Left forelimb (tissue), 1 donor: ENCODE measurements around the gene MMADHC.

Experiments used
- DNase-seq: peaks from one replicate; pipeline ENCODE4 v3.0.0-alpha.2; 2018; ENCODE audit warnings: low spot score

The MMADHC gene

GRCh38 chr2:149587220-149587949, at the start of gene MMADHC:
MMADHC (minus strand) TSS chr2:149587775; CDS start chr2:149587097, 678 bp downstream.
- DNase-seq: peak; percentile 94

DNA sequence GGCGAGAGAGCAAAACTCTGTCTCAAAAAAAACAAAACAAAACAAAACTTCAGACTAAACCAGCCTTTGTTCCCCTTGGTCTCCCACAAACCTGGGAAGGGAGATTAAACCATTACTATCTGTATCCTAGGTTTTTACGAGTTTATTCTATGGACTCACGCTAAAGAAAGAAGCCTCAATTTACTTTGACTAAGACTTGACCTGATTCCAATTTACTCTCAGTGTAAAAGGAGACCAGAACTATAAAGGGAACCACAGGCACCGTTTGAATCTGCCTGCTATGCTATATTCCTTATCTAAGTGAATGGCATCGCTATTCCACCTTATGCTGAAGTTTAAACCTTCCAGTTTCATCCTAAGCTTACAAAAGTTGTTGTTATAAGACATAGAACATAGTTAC, 46.5 kb upstream of the MMADHC start:
- no peak for DNase-seq

DNA sequence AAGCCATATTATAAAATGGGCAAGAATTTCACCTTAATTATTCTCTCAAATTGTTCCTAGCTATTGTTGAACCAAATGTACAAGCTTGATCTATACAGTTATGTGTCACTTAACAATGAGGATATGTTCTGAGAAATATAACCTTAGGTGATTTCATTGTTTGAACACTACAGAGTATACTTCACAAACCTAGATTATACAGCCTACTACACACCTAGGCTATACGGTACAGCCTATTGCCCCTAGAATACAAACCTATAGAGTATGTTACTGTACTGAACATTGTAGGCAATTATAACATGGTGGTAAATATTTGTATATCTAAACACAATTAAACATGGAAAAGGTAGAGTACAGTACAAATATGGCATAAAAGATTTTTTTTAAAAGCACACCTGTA, 42.9 kb upstream of the MMADHC start:
- no peak for DNase-seq

DNA sequence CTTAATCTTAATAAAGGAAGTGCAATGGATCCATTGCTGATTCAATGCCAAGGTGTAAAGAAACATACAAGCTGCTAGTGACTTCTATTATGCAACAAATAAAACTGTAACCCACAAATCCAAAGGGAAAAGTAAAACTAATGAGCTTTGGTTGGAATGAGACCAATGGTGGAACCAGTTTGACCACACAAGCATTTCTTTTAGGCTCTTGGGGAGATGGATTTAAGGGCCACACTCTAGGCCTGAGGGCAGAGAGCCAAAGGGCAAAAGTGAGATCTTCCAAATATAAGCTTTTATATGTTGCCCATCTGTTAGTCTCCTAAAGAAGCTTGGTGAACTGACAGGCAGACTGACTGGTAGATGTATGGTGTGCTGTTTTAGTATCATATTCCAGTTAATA, 41.5 kb upstream of the MMADHC start:
- no peak for DNase-seq

- DNase-seq: no peak
These were observed 39.7 kb upstream of the MMADHC start for GRCh38 chr2:149627111-149627801.

GRCh38 chr2:149625671-149626070, 38.1 kb upstream of the MMADHC start:
- no peak for DNase-seq

DNA sequence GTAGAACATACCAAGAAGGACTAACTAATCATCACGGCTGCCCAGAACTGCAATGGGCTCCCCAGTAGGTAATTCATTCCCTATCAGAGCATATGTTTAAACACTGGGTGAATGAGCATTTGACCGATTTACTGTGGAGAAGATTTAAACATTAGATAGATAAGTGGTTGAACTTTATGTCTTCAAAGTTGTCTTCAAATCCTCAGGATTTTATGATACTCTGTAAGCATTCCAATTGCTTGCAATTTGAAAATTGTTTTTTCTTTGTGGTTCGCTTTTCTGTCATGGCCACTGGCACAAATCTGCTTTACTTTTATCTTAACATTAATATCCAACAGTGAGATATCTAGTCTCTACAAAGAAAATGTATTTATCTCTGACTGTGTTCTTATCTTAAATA, 37.7 kb upstream of the MMADHC start:
- DNase-seq: no peak

GRCh38 chr2:149622343-149622742, 34.8 kb upstream of the MMADHC start:
- DNase-seq: no peak

DNA sequence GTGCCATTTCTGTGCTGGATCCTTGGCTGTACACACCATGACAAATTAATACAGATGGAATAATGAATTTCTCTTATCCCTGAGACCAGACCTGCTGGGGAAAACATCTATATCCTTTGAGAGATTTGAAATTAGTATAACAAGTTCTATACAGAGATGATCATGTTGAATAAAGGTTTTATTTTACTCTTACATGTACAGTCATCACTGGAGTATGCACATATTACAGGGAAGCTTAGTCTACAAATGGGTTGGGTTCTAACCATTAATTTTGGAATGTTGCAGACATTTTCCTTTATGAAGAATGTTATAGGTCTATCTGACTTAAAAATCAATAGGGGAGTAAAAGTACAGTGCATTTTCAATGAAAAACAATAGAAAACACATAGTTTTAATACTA, 29.9 kb upstream of the MMADHC start:
- no peak for DNase-seq

DNA sequence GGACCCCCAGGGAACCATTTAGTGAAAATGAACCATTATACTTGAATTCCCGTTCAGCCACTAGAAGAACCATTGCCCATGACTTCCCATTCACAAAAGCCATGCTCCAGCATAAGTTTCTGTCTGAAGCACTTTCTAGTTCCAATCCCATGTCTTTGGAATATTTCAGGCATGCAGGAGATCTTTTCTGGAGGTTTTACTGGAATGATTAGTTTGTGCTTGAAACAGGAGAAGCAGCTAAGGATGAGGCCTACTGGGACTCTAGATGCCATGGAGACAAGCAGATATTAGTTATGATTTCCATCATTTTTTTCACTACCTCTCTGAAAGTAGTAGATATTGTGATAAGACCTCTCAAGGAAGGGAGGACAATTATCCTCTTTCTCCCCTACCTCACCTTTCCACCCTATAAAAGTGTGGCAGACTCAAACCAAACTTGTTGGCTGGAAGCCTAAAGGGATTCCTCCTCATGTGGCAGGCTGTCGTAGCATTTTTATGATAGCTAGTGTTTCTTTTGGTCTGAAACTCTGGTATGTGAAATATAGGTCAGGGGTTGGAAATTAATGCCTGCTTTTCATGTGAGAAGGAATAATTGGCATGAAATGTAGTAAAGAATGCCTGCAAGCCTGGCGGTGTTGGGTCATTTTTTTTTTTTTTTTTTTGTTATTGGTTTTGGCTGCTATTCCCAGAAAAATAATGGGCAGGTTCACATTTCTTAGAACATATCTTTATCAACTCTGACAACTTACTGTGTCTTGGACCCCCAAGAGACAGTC, 29.3 kb upstream of the MMADHC start:
- no peak for DNase-seq

GRCh38 chr2:149613704-149614103, 26.1 kb upstream of the MMADHC start:
- DNase-seq: no peak

- DNase-seq: no peak
These were observed 24.5 kb upstream of the MMADHC start for GRCh38 chr2:149612122-149612521.

GRCh38 chr2:149611100-149611820, 23.7 kb upstream of the MMADHC start:
- DNase-seq: no peak

DNA sequence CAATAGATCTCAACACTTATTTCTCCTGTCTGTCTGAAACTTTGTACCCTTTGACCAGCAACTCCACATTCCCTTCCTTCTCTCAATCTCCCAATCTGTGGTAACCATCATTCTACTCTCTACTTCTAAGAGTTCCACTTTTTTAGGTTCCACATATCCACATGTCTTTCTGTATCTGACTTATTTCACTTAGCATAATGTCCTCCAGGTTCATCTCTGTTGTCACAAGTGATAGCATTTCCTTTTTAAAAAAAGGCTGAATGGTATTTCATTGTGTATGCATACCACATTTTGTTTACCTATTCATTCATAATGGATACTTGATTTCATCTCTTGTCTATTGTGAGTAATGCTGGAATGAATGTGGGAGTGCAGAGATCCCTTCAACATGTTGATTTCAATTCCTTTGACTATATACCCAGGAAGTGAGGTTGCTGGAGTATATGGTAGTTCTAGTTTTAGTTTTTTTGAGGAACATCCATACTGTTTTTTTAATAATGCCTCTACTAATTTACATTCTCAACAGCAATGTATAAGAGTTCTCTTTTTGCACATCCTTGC, 18.8 kb upstream of the MMADHC start:
- DNase-seq: no peak

DNA sequence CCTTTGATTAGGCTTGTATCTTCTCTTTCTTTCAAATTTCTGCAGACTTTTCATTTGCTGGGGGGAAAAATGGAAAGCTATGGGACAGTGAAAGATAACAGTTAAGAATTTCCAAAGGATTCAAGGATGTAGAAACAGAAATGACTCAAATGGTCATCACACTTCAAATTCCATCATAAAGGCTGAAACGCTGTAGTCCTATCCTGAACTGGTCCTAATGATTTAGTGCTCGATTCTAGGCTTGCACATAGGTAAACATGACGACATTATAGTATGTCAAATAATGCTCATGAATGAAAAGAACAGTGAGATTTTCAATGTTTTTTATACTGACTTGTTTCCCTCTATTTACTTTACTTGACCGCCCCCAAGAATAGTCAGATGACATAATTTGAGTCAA, 15.7 kb upstream of the MMADHC start:
- DNase-seq: no peak

DNA sequence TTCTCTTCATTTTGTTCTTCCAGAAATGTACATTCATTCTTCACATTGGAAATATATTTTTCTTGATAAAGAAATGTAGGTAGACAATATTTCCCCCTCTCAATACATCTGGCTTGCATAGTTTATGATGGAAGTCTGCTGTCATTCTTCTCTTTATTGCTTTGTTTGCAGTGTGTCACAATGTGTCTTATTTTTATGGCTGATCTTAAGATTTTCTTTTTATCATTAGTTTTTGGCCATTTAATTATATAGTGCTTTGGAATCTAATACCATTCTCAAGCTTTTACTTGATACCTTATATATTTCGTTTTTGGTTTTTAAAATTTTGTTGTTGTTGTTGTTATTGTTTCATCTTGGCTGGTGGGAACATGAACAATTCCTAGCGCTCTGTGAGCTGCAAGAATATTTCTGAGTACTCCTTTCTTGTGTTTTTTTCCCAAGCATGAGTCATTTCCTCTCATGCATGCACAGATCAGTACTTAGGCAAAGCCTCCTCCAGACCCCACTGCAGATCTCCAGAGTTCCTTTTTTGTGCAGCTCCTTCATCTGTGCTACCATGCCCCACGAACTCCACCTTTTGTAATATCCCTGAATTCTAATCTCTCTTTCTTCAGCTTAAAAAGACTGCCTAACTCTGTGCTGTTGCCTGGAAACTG, 13.7 kb upstream of the MMADHC start:
- DNase-seq: no peak

DNA sequence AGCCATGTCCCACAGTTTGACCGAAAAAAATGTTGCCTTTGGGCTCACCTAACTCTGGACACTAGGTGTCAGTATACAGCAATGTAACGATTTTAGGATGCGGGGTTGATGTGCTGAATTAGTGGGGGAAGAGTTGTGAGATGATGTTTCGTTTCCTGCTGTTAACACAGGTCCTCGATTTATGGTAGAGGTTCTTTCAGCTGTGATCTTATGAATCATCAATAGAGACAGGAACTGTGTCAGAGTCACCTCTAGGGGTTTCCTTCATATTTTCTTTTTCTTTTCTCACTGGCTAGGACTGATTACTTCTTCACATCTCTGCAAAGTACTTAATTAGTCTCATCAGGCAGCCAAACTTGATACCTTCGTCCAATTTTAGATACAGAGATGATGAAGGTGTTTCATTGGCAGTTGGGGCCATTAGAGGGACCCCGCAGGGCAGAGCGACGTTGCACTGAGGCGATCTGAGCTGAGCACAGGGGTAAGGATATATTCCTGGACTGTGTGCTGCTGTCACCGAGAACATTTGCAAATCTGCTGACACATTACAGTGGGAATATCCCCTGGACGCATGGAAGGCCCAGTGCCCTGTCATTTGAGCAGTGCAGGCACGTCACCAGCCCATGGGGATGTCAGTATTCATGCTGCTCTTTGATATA, 10.2 kb upstream of the MMADHC start:
- DNase-seq: no peak

DNA sequence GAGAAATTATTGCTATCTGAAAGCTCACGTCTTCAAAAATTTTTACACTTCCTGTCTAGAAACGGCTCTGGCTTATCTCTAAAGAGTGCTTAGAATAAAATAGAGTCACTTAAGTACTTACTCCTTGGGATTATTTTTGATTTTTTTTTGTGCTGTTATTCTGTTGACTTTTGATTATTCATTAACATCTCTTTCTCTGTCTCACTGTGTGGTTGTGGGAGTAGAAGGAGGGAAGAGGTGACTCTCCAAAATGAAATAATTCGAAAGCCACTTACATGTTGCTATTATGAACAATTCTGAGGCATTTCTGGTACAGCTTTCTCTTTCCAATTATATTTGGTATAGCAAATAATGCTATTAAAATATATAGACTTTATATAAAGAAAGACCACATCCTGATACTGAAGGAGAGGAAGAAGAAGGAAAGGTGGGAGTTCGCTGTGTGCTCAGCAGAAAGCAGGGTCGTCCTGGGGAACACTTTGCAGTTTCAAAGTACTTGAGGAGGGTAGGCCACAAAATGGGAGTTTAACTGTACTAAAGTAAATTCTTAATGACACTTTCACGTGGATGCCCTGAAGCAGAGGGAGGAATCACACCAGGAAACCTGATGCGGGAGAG, 9.6 kb upstream of the MMADHC start:
- DNase-seq: no peak

DNA sequence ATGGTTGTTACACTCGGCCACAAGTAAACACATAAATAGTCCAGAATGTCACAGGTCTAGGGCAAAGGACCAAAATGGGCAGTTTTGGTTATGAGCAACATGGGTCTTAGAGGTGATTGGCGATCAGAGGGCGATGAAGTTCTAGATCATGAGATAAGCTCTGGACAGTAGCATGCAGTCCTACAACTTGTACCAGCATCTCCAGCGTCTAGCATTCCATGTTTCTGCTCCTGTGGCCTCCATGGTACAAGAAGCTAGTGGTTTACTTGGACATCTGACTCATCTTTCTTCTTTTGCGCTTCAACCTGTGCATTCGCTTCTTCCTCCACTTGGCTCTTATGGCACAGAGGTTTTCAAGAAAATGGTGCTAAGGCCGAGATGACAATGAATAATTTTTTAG, 8.9 kb upstream of the MMADHC start:
- no peak for DNase-seq
